Measurements from ENCODE around the gene CCSER1.

Gene CCSER1

DNA sequence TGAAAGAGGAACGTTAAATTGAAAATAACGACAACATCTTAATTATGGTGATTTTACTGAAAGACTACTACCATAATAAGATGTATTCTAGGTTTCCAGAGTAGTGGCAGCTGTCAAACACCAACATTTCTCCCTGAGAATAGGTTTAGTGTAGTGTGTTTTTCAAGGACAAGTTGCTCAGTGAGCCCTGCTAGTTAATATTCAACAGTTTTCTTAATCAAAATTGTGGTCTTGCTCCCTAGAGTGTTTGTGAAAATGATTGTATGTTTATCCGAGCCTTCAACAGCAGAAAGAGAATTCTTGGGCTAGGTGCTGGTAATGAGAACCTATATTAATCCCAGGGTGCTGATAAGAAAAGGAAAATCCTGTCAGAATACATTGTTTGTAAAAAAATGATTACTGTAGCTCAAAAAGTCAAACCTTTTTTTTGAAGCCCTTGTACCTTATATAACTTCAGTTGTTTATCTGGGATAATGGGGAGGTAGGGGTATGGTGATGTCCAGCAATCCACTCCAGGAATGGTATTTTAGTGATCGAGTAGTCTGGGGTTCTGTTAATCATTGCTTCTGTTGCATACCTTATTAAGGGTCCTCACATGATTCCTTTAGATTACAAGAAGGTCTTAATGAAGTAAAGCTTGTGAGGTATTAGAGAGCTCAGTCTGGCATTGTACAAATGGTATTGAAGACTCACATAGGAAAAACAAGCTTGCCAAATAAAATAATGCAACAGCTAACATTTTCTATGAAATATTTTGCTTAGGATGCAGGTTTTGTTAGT lies 110.7 kb downstream of the CCSER1 start:
- in situ Hi-C loops (cut with HindIII; ENCODE audit: low pct_ligation_motif_present, low sequenced_read_pairs), result no loop called here
- no peak overlapping the region for H3K27ac ChIP-seq
- TF ChIP-seq, protein P1, sequence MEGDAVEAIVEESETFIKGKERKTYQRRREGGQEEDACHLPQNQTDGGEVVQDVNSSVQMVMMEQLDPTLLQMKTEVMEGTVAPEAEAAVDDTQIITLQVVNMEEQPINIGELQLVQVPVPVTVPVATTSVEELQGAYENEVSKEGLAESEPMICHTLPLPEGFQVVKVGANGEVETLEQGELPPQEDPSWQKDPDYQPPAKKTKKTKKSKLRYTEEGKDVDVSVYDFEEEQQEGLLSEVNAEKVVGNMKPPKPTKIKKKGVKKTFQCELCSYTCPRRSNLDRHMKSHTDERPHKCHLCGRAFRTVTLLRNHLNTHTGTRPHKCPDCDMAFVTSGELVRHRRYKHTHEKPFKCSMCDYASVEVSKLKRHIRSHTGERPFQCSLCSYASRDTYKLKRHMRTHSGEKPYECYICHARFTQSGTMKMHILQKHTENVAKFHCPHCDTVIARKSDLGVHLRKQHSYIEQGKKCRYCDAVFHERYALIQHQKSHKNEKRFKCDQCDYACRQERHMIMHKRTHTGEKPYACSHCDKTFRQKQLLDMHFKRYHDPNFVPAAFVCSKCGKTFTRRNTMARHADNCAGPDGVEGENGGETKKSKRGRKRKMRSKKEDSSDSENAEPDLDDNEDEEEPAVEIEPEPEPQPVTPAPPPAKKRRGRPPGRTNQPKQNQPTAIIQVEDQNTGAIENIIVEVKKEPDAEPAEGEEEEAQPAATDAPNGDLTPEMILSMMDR (IDR thresholded peaks at IDR 0.05; ENCODE audit: low read depth, low read length, missing control alignments), result no peak
- no peak overlapping the region for H3K4me3 ChIP-seq (ENCODE audit: low read depth, low read length)
- H3K27me3 ChIP-seq (replicated peaks), result no peaks in the 10 kb centered on the region
- DNase-seq, result no peak
- H3K36me3 ChIP-seq (replicated peaks), result no peaks in the 10 kb centered on the region

DNA sequence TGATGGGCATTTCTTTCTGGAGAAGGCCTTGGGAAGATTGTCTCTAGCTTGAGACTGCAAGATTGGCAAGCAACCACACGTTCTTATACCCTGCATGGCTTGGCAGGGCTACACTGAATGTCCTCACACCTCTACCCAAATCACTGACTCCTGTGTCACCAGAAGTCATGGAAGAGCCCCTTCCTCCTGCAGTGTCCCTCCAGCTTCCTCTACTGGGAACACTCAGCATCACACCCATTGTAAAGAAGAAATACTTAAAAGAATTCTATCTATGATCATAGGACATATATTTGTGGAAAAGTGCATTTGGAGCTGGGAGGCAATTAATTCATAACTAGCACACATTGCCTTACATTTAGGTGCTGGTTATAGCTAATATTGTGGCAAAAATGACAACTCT lies 113.1 kb downstream of the CCSER1 start:
- Histone ChIP-seq H3K27me3 (replicated peaks) (no peaks in the 10 kb centered on the region), H3K4me3 (ENCODE audit: low read depth, low read length) (no peak overlapping the region), H3K36me3 (replicated peaks) (no peaks in the 10 kb centered on the region), H3K27ac (no peak overlapping the region)
- TF ChIP-seq, protein P1 (IDR thresholded peaks at IDR 0.05; ENCODE audit: low read depth, low read length, missing control alignments), result no peak
- in situ Hi-C loops (cut with HindIII; ENCODE audit: low pct_ligation_motif_present, low sequenced_read_pairs), result no loop called here
- no peak for DNase-seq

DNA sequence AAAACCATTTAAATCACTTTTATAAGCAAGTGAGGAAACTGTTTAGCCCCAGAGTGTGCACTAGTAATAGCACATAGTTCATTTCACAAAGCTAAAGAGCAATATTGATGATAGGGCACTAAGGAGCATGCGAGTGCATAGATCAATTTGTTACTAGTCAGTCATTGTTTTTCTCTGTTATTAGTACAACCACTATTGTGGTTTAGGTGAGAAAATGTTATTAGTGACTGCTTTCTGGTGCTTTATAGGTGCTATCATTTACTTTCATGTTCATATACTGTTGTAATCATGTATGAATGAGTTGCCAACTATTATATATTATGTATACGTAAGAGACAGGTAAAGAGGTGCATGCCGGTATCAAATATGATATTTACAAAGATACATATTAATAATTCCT lies 113.8 kb downstream of the CCSER1 start:
- Histone ChIP-seq H3K27ac (no peak overlapping the region), H3K27me3 (replicated peaks) (no peaks in the 10 kb centered on the region), H3K36me3 (replicated peaks) (no peaks in the 10 kb centered on the region), H3K4me3 (ENCODE audit: low read depth, low read length) (no peak overlapping the region)
- no peak for DNase-seq
- TF ChIP-seq, protein P1 (IDR thresholded peaks at IDR 0.05; ENCODE audit: low read depth, low read length, missing control alignments), result no peak
- in situ Hi-C loops (cut with HindIII; ENCODE audit: low pct_ligation_motif_present, low sequenced_read_pairs), result no loop called here

DNA sequence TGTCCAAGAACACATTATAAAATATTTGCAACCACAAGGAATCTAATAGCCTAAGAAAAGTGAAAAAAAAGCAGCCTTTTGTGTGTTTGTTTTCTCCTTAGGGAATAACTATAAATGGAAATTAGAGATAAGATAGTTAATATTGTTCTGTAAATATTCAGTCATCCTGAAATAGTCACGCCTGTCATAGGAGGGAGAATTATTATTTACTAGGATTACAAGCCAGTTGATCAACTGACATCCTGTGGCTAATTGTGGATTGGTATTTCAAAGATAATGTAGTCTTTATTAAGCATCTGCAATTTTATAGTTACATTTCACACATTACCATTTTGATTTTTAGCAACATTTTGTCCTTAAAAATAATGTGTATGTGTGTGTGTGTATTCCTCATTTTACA lies 118.6 kb downstream of the CCSER1 start:
- Histone ChIP-seq H3K4me3 (ENCODE audit: low read depth, low read length) (no peak overlapping the region), H3K36me3 (replicated peaks) (no peaks in the 10 kb centered on the region), H3K27ac (no peak overlapping the region), H3K27me3 (replicated peaks) (no peaks in the 10 kb centered on the region)
- in situ Hi-C loops (cut with HindIII; ENCODE audit: low pct_ligation_motif_present, low sequenced_read_pairs), result no loop called here
- TF ChIP-seq, protein P1 (IDR thresholded peaks at IDR 0.05; ENCODE audit: low read depth, low read length, missing control alignments), result no peak
- DNase-seq, result no peak

DNA sequence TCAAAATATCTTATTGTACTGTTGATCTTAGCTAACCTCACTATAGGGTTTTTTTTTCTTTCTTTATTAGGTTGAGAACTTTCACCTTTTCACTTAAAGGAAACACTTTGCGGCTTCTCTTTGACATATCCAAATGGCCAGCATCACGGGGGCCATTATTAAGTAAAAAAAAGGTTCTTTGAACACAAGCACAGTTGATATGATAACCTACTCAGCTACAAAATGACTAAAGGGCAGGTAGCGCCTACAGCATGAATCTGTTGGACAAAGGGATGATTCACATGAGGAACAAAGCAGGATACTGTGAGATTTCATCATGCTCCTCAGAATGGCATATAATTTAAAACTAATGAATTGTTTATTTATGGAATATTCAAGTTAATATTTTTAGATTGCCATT lies 119.6 kb downstream of the CCSER1 start:
- Histone ChIP-seq H3K4me3 (ENCODE audit: low read depth, low read length) (no peak overlapping the region), H3K27me3 (replicated peaks) (no peaks in the 10 kb centered on the region), H3K36me3 (replicated peaks) (no peaks in the 10 kb centered on the region), H3K27ac (no peak overlapping the region)
- in situ Hi-C loops (cut with HindIII; ENCODE audit: low pct_ligation_motif_present, low sequenced_read_pairs), result no loop called here
- no peak for DNase-seq
- TF ChIP-seq, protein P1 (IDR thresholded peaks at IDR 0.05; ENCODE audit: low read depth, low read length, missing control alignments), result no peak

DNA sequence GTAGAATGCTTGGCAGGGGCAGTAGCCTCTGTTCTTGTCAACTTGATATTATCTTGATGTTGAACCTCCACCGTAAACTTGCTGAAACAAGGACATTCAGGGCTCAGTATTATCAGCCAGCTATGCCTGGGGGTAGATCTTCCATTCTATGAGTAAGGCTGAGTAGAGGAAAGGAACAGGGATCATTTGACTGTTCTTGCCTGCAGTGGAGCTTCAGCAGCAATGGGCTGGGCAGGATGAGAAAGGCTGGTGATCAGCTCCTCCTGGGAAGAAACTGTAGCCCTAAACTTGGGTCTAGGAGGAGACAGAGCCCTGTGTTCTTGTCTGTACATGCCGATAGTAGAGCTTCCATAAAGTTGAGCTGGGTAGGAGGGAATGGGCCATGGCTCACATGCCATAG lies 127.2 kb downstream of the CCSER1 start:
- Histone ChIP-seq H3K27me3 (replicated peaks) (no peaks in the 10 kb centered on the region), H3K27ac (no peak overlapping the region), H3K4me3 (ENCODE audit: low read depth, low read length) (no peak overlapping the region), H3K36me3 (replicated peaks) (no peaks in the 10 kb centered on the region)
- in situ Hi-C loops (cut with HindIII; ENCODE audit: low pct_ligation_motif_present, low sequenced_read_pairs), result no loop called here
- TF ChIP-seq, protein P1 (IDR thresholded peaks at IDR 0.05; ENCODE audit: low read depth, low read length, missing control alignments), result no peak
- DNase-seq, result no peak

Measured in brain microvascular endothelial cell (primary cell).